Measurements from ENCODE around the gene TUBA1C. TPM values are rescaled to one million over a fixed set of nuclear protein-coding genes. Genes with fewer than 3 reads are reported as not detected.

Gene TUBA1C
- total RNA-seq = 100 to 1,000 TPM; 129 to 190 (median 167) TPM

DNA sequence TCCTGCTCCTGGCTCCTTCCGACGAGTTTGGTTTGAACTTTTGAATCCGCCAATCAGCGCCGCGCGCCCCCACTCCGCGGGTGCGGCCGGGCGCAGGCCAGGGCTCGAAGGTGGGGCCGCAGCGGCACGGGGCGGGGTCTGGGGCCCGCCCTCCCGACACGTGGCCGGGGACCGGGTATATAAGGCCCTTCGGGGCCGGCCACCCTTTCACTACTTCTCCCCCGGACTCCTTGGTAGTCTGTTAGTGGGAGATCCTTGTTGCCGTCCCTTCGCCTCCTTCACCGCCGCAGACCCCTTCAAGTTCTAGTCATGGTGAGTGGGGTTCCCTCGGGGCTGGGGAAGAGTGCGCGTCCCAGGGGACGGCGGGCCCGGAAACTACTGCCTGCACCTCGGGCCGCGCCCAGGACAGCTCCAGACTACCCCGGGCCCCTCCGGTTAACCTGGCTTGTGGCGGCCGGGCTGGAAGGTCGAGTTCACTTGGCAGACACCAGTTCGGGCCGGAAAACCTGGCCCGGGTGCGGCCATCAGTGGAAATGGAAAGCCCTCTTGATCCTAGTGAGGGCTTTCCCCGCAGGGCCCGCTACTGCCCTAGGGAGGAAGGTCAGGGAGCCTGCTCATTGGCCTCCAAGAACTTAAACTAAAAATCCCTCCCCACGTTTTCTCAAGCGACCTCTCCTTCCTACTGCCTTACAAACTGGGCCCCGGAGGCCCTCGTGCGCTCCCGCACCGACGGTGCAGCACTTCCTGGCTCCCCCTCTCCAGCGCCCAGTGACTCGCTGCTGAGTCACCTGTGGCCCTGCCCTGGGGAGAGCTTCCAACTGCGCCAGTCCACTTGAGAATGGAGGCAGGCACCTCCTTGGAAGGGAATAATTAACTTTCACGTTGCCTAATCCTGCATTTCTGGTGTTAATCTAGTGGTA is at the start of gene TUBA1C:
Gene TUBA1C, plus strand, starts transcription at position 210 of the 920 bp plus-strand sequence. Its CDS starts 100 bp downstream, at position 310.
- Histone ChIP-seq H3K27me3 (no peaks in the 10 kb centered on the region), H3K4me1 (peaks cover 24 to 59% (median 53%) of the 10 kb centered on the region in 4 donors), H3K4me3 (peak within 1 kb of the TSS; percentile 78 to 97 (median 89)), H3K36me3 (peaks cover 7 to 13% (median 9%) of the 10 kb centered on the region in 4 donors), H3K9me3 (no peaks in the 10 kb centered on the region), H3K27ac (replicated peaks in 1 of 4) (peak within 1 kb of the TSS; percentile 91 to 98 (median 94))
- WGBS = 4% methylated on average over 39 of the region's 61 CpGs
- DNase-seq (ENCODE audit: extremely low spot score) = peak; percentile 96
- TF ChIP-seq POLR2A (IDR thresholded peaks at IDR 0.05; ENCODE audit: low read depth) (peak; percentile 97), POLR2AphosphoS5 (IDR thresholded peaks at IDR 0.05) (peak; percentile 87 to 93), EP300 (IDR thresholded peaks at IDR 0.05) (no peak)
- TF ChIP-seq, protein P1, sequence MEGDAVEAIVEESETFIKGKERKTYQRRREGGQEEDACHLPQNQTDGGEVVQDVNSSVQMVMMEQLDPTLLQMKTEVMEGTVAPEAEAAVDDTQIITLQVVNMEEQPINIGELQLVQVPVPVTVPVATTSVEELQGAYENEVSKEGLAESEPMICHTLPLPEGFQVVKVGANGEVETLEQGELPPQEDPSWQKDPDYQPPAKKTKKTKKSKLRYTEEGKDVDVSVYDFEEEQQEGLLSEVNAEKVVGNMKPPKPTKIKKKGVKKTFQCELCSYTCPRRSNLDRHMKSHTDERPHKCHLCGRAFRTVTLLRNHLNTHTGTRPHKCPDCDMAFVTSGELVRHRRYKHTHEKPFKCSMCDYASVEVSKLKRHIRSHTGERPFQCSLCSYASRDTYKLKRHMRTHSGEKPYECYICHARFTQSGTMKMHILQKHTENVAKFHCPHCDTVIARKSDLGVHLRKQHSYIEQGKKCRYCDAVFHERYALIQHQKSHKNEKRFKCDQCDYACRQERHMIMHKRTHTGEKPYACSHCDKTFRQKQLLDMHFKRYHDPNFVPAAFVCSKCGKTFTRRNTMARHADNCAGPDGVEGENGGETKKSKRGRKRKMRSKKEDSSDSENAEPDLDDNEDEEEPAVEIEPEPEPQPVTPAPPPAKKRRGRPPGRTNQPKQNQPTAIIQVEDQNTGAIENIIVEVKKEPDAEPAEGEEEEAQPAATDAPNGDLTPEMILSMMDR (IDR thresholded peaks at IDR 0.05) = peak in 1 of 3 experiments; percentile 5
- intact Hi-C loops (cut with DNase I) = no loop called here

DNA sequence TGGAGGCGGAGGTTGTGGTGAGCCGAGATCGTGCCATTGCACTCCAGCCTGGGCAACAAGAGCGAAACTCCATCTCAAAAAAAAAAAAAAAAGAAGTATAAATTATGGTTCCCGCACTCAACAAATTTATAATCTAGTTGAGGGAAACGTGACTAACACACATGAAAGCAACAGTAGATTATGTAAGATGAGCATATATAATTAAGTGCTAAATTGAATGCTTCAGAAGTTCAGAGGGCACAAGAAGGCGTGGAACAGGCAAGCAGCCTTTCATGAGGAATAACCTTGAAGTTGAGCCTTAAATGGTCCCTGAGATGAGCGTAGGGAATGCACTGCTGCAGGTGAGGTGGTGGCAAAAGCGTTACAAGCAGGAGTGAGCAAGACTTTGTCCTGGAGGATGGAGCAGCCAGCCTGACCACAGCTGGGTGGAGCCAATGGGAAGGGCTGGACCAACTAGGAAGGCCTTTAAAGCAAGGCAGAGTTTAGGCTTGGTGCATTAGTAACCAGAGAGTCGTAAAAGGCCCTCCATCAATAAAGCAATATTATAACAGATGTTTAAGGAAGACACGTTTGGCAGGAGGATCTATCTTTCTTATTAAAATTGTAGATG is 45.4 kb upstream of the TUBA1C start:
- 90% methylated on average over 11 of the region's 11 CpGs for WGBS
- peaks cover 10 to 41% (median 40%) of the 10 kb centered on the region in 4 donors for H3K4me1 ChIP-seq
- intact Hi-C loops (cut with DNase I) = no loop called here
- no peaks in the 10 kb centered on the region for H3K9me3 ChIP-seq
- TF ChIP-seq, protein P1 (IDR thresholded peaks at IDR 0.05) = no peak
- TF ChIP-seq POLR2AphosphoS5 (IDR thresholded peaks at IDR 0.05) = no peak
- no peak for TF ChIP-seq POLR2A (IDR thresholded peaks at IDR 0.05; ENCODE audit: low read depth)
- TF ChIP-seq EP300 (IDR thresholded peaks at IDR 0.05) = no peak
- H3K4me3 ChIP-seq = no peak overlapping the region
- no peak for DNase-seq (ENCODE audit: extremely low spot score)
- H3K27me3 ChIP-seq = no peaks in the 10 kb centered on the region
- H3K36me3 ChIP-seq = no peaks in the 10 kb centered on the region
- no peak overlapping the region for H3K27ac ChIP-seq (replicated peaks in 1 of 4)

DNA sequence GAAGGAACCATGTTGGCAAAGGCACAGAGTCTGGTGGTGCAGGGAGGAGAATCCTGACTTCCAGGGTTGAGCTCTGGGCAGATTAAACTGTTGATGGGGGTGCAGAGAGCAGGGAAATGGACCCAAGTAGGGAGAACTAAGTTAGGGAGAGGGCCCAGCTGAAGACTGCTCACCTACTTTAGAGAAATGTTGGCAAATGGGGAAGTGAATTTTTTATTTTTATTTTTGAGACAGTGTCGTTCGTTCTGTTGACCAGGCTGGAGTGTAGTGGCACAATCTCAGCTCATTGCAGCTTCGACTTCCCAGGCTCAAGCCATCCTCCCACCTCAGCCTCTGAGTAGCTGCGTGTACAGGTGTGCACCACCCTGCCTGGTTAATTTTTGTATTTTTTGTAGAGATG is 43.9 kb upstream of the TUBA1C start:
- Histone ChIP-seq H3K4me3 (no peak overlapping the region), H3K4me1 (peaks cover 0 to 32% (median 28%) of the 10 kb centered on the region in 4 donors), H3K36me3 (no peaks in the 10 kb centered on the region), H3K9me3 (no peaks in the 10 kb centered on the region), H3K27ac (replicated peaks in 1 of 4) (no peak overlapping the region), H3K27me3 (no peaks in the 10 kb centered on the region)
- TF ChIP-seq POLR2AphosphoS5 (IDR thresholded peaks at IDR 0.05) = no peak
- TF ChIP-seq POLR2A (IDR thresholded peaks at IDR 0.05; ENCODE audit: low read depth) = no peak
- TF ChIP-seq, protein P1 (IDR thresholded peaks at IDR 0.05) = no peak
- no peak for TF ChIP-seq EP300 (IDR thresholded peaks at IDR 0.05)
- WGBS = 77% methylated on average over 4 of the region's 4 CpGs
- DNase-seq (ENCODE audit: extremely low spot score) = no peak
- intact Hi-C loops (cut with DNase I) = no loop called here

DNA sequence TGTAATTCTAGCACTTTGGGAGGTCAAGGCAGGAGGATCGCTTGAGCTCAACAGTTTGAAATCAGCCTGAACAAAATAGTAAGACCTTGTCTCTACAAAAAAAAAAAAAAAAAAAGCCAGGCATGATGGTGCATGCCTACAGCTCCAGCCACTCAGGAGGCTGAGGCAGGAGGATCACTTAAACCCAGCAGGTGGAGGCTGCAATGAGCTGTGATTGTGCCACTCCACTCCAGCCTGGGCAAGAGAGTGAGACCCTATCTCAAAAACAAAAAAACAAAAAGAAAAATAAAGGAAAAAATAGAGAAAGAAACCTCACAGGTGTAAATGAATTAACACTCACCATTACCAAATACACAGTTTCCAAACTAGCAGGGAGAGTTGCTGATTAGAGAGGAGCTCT is 41.8 kb upstream of the TUBA1C start:
- Histone ChIP-seq H3K27me3 (no peaks in the 10 kb centered on the region), H3K27ac (replicated peaks in 1 of 4) (peak overlapping the region; percentile 78 to 87 (median 85)), H3K36me3 (no peaks in the 10 kb centered on the region), H3K4me1 (peaks cover 0 to 35% (median 26%) of the 10 kb centered on the region in 4 donors), H3K9me3 (no peaks in the 10 kb centered on the region), H3K4me3 (peak overlapping the region in 1 of 4 donors; percentile 10)
- TF ChIP-seq EP300 (IDR thresholded peaks at IDR 0.05) = no peak
- TF ChIP-seq POLR2AphosphoS5 (IDR thresholded peaks at IDR 0.05) = no peak
- no peak for TF ChIP-seq POLR2A (IDR thresholded peaks at IDR 0.05; ENCODE audit: low read depth)
- TF ChIP-seq, protein P1 (IDR thresholded peaks at IDR 0.05) = no peak
- DNase-seq (ENCODE audit: extremely low spot score) = no peak
- WGBS = 94% methylated on average over 1 of the region's 1 CpG
- intact Hi-C loops (cut with DNase I) = no loop called here
